ENCODE results near the gene CPT1B.
A peak's percentile ranks its signal among the peaks of the same experiment; 100 is the strongest.
"Not testable (repeated sequence)": the region's sequence is repeated elsewhere in the genome, so short reads cannot be mapped to it uniquely, and the experiment has no call there.

Gene CPT1B

GRCh38 chr22:50613291-50613981, 35.2 kb upstream of the CPT1B start:
- no peak for DNase-seq (ENCODE audit: low spot score in 2 of 2)
- no peak for ATAC-seq (ENCODE audit: low read depth)
- H3K4me1 Mint-ChIP-seq, result peaks cover 2% of the 10 kb centered on the region
- no peak overlapping the region for H3K27ac Mint-ChIP-seq
- peaks cover 2% of the 10 kb centered on the region for H3K9me3 Mint-ChIP-seq
- H3K4me3 Mint-ChIP-seq, result no peak overlapping the region
- peaks cover 3% of the 10 kb centered on the region for H3K36me3 Mint-ChIP-seq
- H3K27me3 Mint-ChIP-seq, result peaks cover 22% of the 10 kb centered on the region

GRCh38 chr22:50612528-50613221, 34.4 kb upstream of the CPT1B start:
- H3K4me3 Mint-ChIP-seq, result no peak overlapping the region
- no peak for DNase-seq (ENCODE audit: low spot score in 2 of 2)
- H3K4me1 Mint-ChIP-seq, result peaks cover 2% of the 10 kb centered on the region
- peak; percentile 41 for ATAC-seq (ENCODE audit: low read depth)
- peaks cover 25% of the 10 kb centered on the region for H3K27me3 Mint-ChIP-seq
- H3K9me3 Mint-ChIP-seq, result peaks cover 2% of the 10 kb centered on the region
- peaks cover 3% of the 10 kb centered on the region for H3K36me3 Mint-ChIP-seq
- H3K27ac Mint-ChIP-seq, result no peak overlapping the region

- peaks cover 4% of the 10 kb centered on the region for H3K36me3 Mint-ChIP-seq
Measured at GRCh38 chr22:50612168-50612527, 33.9 kb upstream of the CPT1B start.

GRCh38 chr22:50611341-50612060, 33.3 kb upstream of the CPT1B start:
- ATAC-seq (ENCODE audit: low read depth), result no peak
- peaks cover 33% of the 10 kb centered on the region for H3K27me3 Mint-ChIP-seq
- no peak overlapping the region for H3K4me3 Mint-ChIP-seq

More at GRCh38 chr22:50612168-50612527, 33.9 kb upstream of the CPT1B start:
- ATAC-seq (ENCODE audit: low read depth) (no peak), DNase-seq (ENCODE audit: low spot score in 2 of 2) (no peak)
- Mint-ChIP-seq H3K27me3 (peaks cover 31% of the 10 kb centered on the region), H3K27ac (no peak overlapping the region), H3K4me1 (peaks cover 2% of the 10 kb centered on the region), H3K9me3 (peaks cover 2% of the 10 kb centered on the region), H3K4me3 (no peak overlapping the region)

GRCh38 chr22:50610581-50610980, 32.4 kb upstream of the CPT1B start:
- Mint-ChIP-seq H3K4me3 (no peak overlapping the region), H3K27me3 (peaks cover 40% of the 10 kb centered on the region), H3K27ac (no peak overlapping the region), H3K4me1 (peaks cover 2% of the 10 kb centered on the region), H3K36me3 (peaks cover 4% of the 10 kb centered on the region), H3K9me3 (peaks cover 2% of the 10 kb centered on the region)
- DNase-seq (ENCODE audit: low spot score in 2 of 2) (no peak), ATAC-seq (ENCODE audit: low read depth) (no peak)

More at GRCh38 chr22:50611341-50612060, 33.3 kb upstream of the CPT1B start:
- Mint-ChIP-seq H3K4me1 (peaks cover 2% of the 10 kb centered on the region), H3K27ac (no peak overlapping the region), H3K36me3 (peaks cover 4% of the 10 kb centered on the region), H3K9me3 (peaks cover 2% of the 10 kb centered on the region)
- no peak for DNase-seq (ENCODE audit: low spot score in 2 of 2)

- DNase-seq (ENCODE audit: low spot score in 2 of 2), result no peak
- no peak overlapping the region for H3K4me3 Mint-ChIP-seq
Measured at GRCh38 chr22:50610041-50610451, 31.8 kb upstream of the CPT1B start.

GRCh38 chr22:50609599-50609998, 31.4 kb upstream of the CPT1B start:
- H3K27me3 Mint-ChIP-seq, result peaks cover 41% of the 10 kb centered on the region

More at GRCh38 chr22:50610041-50610451, 31.8 kb upstream of the CPT1B start:
- Mint-ChIP-seq H3K9me3 (peaks cover 2% of the 10 kb centered on the region), H3K4me1 (peaks cover 2% of the 10 kb centered on the region), H3K27ac (no peak overlapping the region), H3K27me3 (peaks cover 41% of the 10 kb centered on the region), H3K36me3 (peaks cover 4% of the 10 kb centered on the region)
- ATAC-seq (ENCODE audit: low read depth), result no peak

GRCh38 chr22:50608996-50609395, 30.8 kb upstream of the CPT1B start:
- no peaks in the 10 kb centered on the region for H3K4me1 Mint-ChIP-seq
- peaks cover 39% of the 10 kb centered on the region for H3K27me3 Mint-ChIP-seq
- H3K4me3 Mint-ChIP-seq, result no peak overlapping the region
- no peak for DNase-seq (ENCODE audit: low spot score in 2 of 2)
- H3K9me3 Mint-ChIP-seq, result no peaks in the 10 kb centered on the region
- peaks cover 2% of the 10 kb centered on the region for H3K36me3 Mint-ChIP-seq
- H3K27ac Mint-ChIP-seq, result no peak overlapping the region
- no peak for ATAC-seq (ENCODE audit: low read depth)

More at GRCh38 chr22:50609599-50609998, 31.4 kb upstream of the CPT1B start:
- Mint-ChIP-seq H3K36me3 (peaks cover 4% of the 10 kb centered on the region), H3K27ac (no peak overlapping the region), H3K4me3 (no peak overlapping the region), H3K4me1 (peaks cover 2% of the 10 kb centered on the region), H3K9me3 (peaks cover 2% of the 10 kb centered on the region)
- DNase-seq (ENCODE audit: low spot score in 2 of 2) (no peak), ATAC-seq (ENCODE audit: low read depth) (no peak)

- not testable (repeated sequence) for H3K27ac Mint-ChIP-seq; ATAC-seq (ENCODE audit: low read depth); H3K4me1 Mint-ChIP-seq; H3K36me3 Mint-ChIP-seq; H3K9me3 Mint-ChIP-seq; DNase-seq (ENCODE audit: low spot score in 2 of 2); H3K4me3 Mint-ChIP-seq
- H3K27me3 Mint-ChIP-seq, result peaks cover 41% of the 10 kb centered on the region
Measured at GRCh38 chr22:50608058-50608840, 30.0 kb upstream of the CPT1B start.

GRCh38 chr22:50607659-50608020, 29.4 kb upstream of the CPT1B start:
- H3K27me3 Mint-ChIP-seq, result peaks cover 38% of the 10 kb centered on the region
- H3K4me1 Mint-ChIP-seq, result no peaks in the 10 kb centered on the region
- no peak for DNase-seq (ENCODE audit: low spot score in 2 of 2)
- ATAC-seq (ENCODE audit: low read depth), result no peak
- no peak overlapping the region for H3K27ac Mint-ChIP-seq
- no peak overlapping the region for H3K4me3 Mint-ChIP-seq
- H3K9me3 Mint-ChIP-seq, result no peaks in the 10 kb centered on the region
- H3K36me3 Mint-ChIP-seq, result peaks cover 2% of the 10 kb centered on the region

GRCh38 chr22:50606946-50607658, 28.9 kb upstream of the CPT1B start:
- H3K27ac Mint-ChIP-seq, result no peak overlapping the region
- no peak overlapping the region for H3K4me3 Mint-ChIP-seq
- peaks cover 2% of the 10 kb centered on the region for H3K36me3 Mint-ChIP-seq
- no peak for ATAC-seq (ENCODE audit: low read depth)
- no peaks in the 10 kb centered on the region for H3K9me3 Mint-ChIP-seq
- no peak for DNase-seq (ENCODE audit: low spot score in 2 of 2)
- H3K27me3 Mint-ChIP-seq, result peaks cover 42% of the 10 kb centered on the region
- H3K4me1 Mint-ChIP-seq, result no peaks in the 10 kb centered on the region

GRCh38 chr22:50606165-50606945, 28.1 kb upstream of the CPT1B start:
- no peak overlapping the region for H3K4me3 Mint-ChIP-seq
- H3K36me3 Mint-ChIP-seq, result peaks cover 3% of the 10 kb centered on the region
- peaks cover 47% of the 10 kb centered on the region for H3K27me3 Mint-ChIP-seq
- no peak overlapping the region for H3K27ac Mint-ChIP-seq
- ATAC-seq (ENCODE audit: low read depth), result no peak
- DNase-seq (ENCODE audit: low spot score in 2 of 2), result no peak
- H3K4me1 Mint-ChIP-seq, result peaks cover 2% of the 10 kb centered on the region
- no peaks in the 10 kb centered on the region for H3K9me3 Mint-ChIP-seq

All from memory B cell (primary cell).